GM12873 (cell line): ENCODE data around the gene SIK3.

ENCODE experiments used
- TF ChIP-seq, protein P1 (sequence below): IDR thresholded peaks from 2 replicates; pipeline ENCODE4 v1.5.1; 2012; ENCODE audit warnings: low read depth, mild to moderate bottlenecking, moderate library complexity, low read length, control low read depth; ENCODE audit not compliant: insufficient read depth; ENCODE audit errors: missing control alignments

SIK3 gene

DNA sequence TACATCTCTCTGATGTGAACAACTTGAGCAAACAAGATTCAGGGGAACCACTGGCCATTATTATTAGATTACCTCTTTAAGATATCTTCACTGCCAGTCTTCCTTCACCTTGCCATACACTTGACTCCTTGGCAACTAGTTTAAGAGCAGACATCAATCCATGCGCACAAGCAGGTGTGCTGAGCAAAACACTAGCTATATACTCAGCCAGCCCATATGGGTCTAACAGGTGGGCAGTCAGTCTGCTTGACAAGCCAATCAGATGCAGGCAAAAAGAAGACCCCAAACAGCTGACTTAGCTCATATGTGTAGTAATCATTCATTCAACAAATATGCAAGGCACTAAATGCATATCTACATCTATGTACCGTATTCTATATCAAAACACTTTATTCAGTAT lies 101.2 kb downstream of the SIK3 start:
- TF ChIP-seq, protein P1, sequence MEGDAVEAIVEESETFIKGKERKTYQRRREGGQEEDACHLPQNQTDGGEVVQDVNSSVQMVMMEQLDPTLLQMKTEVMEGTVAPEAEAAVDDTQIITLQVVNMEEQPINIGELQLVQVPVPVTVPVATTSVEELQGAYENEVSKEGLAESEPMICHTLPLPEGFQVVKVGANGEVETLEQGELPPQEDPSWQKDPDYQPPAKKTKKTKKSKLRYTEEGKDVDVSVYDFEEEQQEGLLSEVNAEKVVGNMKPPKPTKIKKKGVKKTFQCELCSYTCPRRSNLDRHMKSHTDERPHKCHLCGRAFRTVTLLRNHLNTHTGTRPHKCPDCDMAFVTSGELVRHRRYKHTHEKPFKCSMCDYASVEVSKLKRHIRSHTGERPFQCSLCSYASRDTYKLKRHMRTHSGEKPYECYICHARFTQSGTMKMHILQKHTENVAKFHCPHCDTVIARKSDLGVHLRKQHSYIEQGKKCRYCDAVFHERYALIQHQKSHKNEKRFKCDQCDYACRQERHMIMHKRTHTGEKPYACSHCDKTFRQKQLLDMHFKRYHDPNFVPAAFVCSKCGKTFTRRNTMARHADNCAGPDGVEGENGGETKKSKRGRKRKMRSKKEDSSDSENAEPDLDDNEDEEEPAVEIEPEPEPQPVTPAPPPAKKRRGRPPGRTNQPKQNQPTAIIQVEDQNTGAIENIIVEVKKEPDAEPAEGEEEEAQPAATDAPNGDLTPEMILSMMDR: no peak

DNA sequence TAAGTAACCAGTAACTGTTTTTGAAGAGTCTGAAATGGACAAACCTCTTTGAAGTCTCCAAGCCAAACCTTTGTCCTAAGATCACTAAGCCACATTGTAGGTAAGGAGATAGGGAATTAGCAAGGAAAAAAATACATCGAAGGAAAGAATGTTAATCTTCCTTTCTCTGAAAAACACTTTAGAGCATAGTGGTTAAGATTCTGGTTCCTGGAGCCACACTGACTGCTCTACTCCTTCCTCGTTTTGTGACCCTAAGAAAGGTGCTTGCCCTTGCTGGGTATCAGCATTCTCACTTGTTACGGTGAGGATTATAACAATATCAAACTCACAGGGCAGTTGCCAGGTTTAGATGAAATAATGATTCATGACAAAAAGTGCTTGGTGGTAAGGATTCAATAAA lies 104.0 kb downstream of the SIK3 start:
- TF ChIP-seq, protein P1: no peak

GRCh38 chr11:116993599-116993998 lies 104.6 kb downstream of the SIK3 start:
- TF ChIP-seq, protein P1: no peak

DNA sequence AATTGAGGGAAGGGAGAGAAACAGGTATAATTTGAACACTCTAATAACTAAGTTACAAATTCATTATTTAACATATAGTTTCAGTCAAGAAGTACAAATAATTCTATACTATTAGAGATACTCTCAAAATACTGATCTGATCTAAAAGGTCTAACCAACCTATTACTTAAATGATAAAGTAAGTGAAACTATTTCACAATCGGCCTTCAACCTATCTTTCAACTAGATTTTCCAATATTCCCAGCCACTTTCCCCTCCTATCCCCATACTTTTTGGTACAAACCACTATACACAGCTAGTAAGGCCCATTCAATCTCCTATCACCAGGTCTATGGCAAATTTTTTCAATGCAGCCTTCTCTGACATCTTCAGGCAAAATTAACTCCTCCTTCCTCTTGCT lies 106.7 kb downstream of the SIK3 start:
- TF ChIP-seq, protein P1: no peak

- TF ChIP-seq, protein P1: no peak
Measured at GRCh38 chr11:116990811-116991210, 107.4 kb downstream of the SIK3 start.

- TF ChIP-seq, protein P1: no peak
Measured at GRCh38 chr11:116990061-116990473, 108.2 kb downstream of the SIK3 start.

GRCh38 chr11:116989184-116989583 lies 109.0 kb downstream of the SIK3 start:
- TF ChIP-seq, protein P1: no peak
